WTC11 (cell line): ENCODE measurements around the gene LTA.

Experiments used
- AFF4 ChIP-seq: sonication (generic); formaldehyde crosslinking; IDR thresholded peaks from 2 replicates; pipeline ENCODE4 v1.8.1; 2023; ENCODE audit warnings: mild to moderate bottlenecking, missing genetic modification reagents, borderline replicate concordance
- CTCF ChIP-seq: fragments of 200-600 bp; IDR thresholded peaks from 2 replicates; pipeline ENCODE4 v1.8.0; 2022; ENCODE audit warnings: antibody characterized with exemption
- FOXK1 ChIP-seq: sonication (generic); formaldehyde crosslinking; IDR thresholded peaks from 2 replicates; pipeline ENCODE4 v1.8.0; 2022; ENCODE audit warnings: mild to moderate bottlenecking, moderate library complexity, missing genetic modification reagents
- SP1 ChIP-seq: sonication (generic); formaldehyde crosslinking; conservative IDR thresholded peaks from 2 replicates; pipeline ENCODE4 v1.8.1; 2022; ENCODE audit warnings: missing genetic modification reagents
- ZBTB43 ChIP-seq: sonication (generic); formaldehyde crosslinking; IDR thresholded peaks from 2 replicates; pipeline ENCODE4 v1.8.1; 2023; ENCODE audit warnings: mild to moderate bottlenecking, missing genetic modification reagents
- ZSCAN18 ChIP-seq: fragments of 250-450 bp; sonication (Bioruptor Pico); IDR thresholded peaks from 2 replicates; pipeline ENCODE4 v2.1.2; 2022; ENCODE audit warnings: mild to moderate bottlenecking, moderate library complexity

GRCh38 chr6:31544676-31545075 is 27.4 kb upstream of the LTA start:
- TF ChIP-seq FOXK1 (CRISPR knock-in tag) (no peak), CTCF (no peak), AFF4 (no peak), SP1 (CRISPR knock-in tag) (no peak), ZBTB43 (CRISPR knock-in tag) (no peak), ZSCAN18 (CRISPR knock-in tag) (no peak)
